ENCODE data around the gene SBF2. TPM values are rescaled to one million over a fixed set of nuclear protein-coding genes. Genes with fewer than 3 reads are reported as not detected.

The SBF2 gene
- total and polyA plus RNA-seq, 2 donors (not counting 1 experiment from before 2014, with no cell fraction given), result 5.6 to 17.7 TPM

DNA sequence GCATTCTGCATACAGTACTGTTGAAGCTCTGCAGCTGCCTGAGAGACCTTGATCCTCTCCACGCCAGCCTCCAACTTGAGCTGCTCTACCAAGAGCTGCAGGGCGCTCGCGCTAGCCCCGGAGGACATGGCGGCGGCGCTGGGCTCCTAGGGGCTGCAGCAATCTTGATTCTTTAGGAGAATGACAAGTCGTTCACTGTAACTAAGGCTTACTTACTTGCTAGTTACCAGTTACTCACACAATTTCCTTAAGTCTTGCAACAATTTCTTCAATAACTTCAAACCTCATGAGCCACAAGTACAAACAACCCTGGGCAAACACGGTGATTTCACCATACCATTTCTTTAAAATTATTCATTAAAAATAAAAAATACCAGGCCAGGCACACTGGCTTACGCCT is 21.9 kb downstream of the SBF2 start:
- H3K27ac ChIP-seq (ENCODE audit: low read length in 2 of 2), result no peak overlapping the region

More for the DNA sequence above, 21.9 kb downstream of the SBF2 start:
- Histone ChIP-seq H3K4me1 (ENCODE audit: control insufficient read depth in 2 of 2, insufficient read depth in 2 of 2, low read length in 2 of 2) (peaks cover 0 to 4% of the 10 kb centered on the region in 2 donors), H3K4me3 (ENCODE audit: control extremely low read depth in 1 of 5, extremely low read depth in 1 of 5, insufficient read depth in 1 of 5, low read depth in 2 of 5, low read length in 4 of 5) (no peak overlapping the region), H3K36me3 (replicated peaks in 1 of 2; ENCODE audit: control extremely low read depth in 1 of 2, control insufficient read depth in 1 of 2, extremely low read depth in 1 of 2, insufficient read depth in 2 of 2, low read length in 1 of 2) (no peaks in the 10 kb centered on the region), H3K27me3 (replicated peaks in 1 of 4; ENCODE audit: control extremely low read depth in 1 of 4, control insufficient read depth in 3 of 4, insufficient read depth in 4 of 4, low read length in 3 of 4) (no peaks in the 10 kb centered on the region), H3K4me2 (replicated peaks; ENCODE audit: low read depth, low read length, poor library complexity, severe bottlenecking) (no peak overlapping the region), H3K79me2 (ENCODE audit: control insufficient read depth, insufficient read depth, low read length) (no peaks in the 10 kb centered on the region), H3K9me3 (ENCODE audit: control extremely low read depth in 1 of 3, control insufficient read depth in 2 of 3, insufficient read depth in 1 of 3, low read length in 2 of 3) (no peaks in the 10 kb centered on the region), H2AFZ (ENCODE audit: insufficient read depth, low read depth, low read length, poor library complexity, severe bottlenecking) (no peak overlapping the region), H3K9ac (ENCODE audit: low read length) (no peak overlapping the region), H4K20me1 (ENCODE audit: control insufficient read depth, insufficient read depth, low read length, poor library complexity, severe bottlenecking) (no peaks in the 10 kb centered on the region)
- peaks cover 3% of the 10 kb centered on the region for H3K4me1 Mint-ChIP-seq
- WGBS (ENCODE audit: insufficient coverage), result 92% methylated on average over 11 of the region's 11 CpGs
- H3K4me3 Mint-ChIP-seq, result no peak overlapping the region
- H3K27ac Mint-ChIP-seq, result no peak overlapping the region
- ATAC-seq (ENCODE audit: low read depth) (no peak), DNase-seq (no peak)
- TF ChIP-seq CTCF (IDR thresholded peaks at IDR 0.05) (no peak), EZH2 (IDR thresholded peaks at IDR 0.05; ENCODE audit: borderline replicate concordance, insufficient read depth, low read depth, low read length, poor library complexity, severe bottlenecking) (no peak)
- intact Hi-C loops (cut with micrococcal nuclease), result no loop called here
- peaks cover 7% of the 10 kb centered on the region for H3K27me3 Mint-ChIP-seq
- ChIA-PET CTCF (no interaction called here), POLR2A (no interaction called here)
- no peaks in the 10 kb centered on the region for H3K9me3 Mint-ChIP-seq (ENCODE audit: insufficient read depth)

Measured in B cell (primary cell).